GM19238 (cell line): ENCODE results near the gene RFC4.
A peak's percentile ranks its signal among the peaks of the same experiment; 100 is the strongest.
"Not testable (repeated sequence)": the region's sequence is repeated elsewhere in the genome, so short reads cannot be mapped to it uniquely, and the experiment has no call there.

Experiments
- DNase-seq: peaks from one replicate; pipeline ENCODE4 v3.0.0; 2011; ENCODE audit warnings: low spot score; ENCODE audit not compliant: insufficient read length

RFC4 gene, protein sequence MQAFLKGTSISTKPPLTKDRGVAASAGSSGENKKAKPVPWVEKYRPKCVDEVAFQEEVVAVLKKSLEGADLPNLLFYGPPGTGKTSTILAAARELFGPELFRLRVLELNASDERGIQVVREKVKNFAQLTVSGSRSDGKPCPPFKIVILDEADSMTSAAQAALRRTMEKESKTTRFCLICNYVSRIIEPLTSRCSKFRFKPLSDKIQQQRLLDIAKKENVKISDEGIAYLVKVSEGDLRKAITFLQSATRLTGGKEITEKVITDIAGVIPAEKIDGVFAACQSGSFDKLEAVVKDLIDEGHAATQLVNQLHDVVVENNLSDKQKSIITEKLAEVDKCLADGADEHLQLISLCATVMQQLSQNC

DNA sequence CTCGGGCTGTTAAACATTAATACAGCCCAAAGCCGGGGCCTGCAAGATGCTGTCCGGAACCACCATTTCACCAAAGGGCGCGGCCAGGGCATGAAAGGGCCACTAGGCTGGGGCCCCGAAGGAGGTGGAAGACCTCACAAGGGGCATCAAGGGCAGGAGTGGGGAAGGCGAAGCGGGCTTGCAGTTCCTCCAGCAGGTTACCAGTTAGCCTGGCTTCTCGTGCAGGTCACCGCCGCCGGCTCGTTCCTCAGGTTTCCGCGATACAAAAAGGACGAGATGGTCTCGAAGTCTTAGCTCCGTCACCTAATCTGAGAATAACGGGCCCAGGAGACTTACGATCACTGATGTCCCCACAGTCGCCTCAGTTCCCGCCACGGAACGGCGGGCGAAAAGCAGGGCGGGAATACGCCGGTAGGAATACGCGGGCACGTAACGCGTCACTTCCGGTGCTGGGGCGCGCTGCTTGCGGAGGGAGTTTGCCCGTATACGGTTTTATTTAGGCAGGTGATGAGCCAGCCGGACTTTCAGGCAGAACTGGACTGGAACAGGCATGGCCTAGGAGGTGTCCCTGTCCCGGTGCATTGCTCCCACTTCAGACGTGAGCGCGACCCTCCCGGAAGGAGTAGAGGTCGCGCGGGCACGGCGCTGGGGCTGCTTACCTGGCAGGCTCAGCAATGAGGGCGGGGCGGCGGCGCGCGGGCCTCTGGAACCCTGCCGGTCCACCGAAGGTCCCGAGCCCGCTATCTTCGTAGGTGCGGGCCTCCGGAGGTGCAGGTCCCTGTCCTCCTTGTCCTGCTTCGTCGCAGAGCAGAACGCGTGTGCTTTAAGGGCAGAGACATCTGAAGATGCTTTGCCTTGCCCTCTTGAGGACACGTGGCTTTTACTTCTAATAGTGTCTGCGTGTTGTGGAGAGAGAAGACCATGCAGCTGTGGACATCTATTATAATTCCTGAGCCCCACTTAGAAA lies at the start of gene RFC4:
RFC4 (minus strand) TSS at position 394 of the 967 bp plus-strand sequence. CDS start 1,769 bp downstream, outside the sequence.
- peak; percentile 67 for DNase-seq

DNA sequence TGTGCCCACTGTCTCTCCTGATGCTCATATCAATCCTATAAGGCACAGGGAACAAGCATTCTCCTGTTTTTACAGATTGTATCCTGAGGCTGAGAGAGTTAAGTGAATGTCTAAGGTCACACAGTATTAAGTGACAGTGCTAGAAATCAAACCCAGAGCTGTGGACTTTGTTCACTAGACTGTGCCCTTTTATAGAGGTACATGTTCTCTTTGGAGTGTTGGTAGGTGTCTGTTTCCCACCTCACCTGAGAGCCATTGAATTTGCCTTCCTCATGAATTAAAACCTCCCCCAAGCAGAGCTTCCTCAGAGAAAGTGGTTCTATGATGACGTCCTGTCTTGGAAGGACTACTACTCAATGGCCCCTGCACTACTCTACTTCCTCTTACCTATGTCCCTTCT lies 48.7 kb upstream of the RFC4 start:
- DNase-seq: no peak

DNA sequence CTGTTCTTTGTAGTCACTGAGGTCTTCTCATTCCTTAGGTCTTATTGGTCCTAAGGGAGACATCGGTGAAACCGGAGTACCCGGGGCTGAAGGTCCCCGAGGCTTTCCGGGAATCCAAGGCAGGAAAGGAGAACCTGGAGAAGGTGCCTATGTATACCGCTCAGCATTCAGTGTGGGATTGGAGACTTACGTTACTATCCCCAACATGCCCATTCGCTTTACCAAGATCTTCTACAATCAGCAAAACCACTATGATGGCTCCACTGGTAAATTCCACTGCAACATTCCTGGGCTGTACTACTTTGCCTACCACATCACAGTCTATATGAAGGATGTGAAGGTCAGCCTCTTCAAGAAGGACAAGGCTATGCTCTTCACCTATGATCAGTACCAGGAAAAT lies 47.9 kb upstream of the RFC4 start:
- no peak for DNase-seq

DNA sequence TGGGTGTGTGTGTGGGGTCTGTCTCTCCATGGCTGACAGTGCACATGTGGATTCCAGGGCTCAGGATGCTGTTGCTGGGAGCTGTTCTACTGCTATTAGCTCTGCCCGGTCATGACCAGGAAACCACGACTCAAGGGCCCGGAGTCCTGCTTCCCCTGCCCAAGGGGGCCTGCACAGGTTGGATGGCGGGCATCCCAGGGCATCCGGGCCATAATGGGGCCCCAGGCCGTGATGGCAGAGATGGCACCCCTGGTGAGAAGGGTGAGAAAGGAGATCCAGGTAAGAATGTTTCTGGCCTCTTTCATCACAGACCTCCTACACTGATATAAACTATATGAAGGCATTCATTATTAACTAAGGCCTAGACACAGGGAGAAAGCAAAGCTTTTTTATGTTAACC lies 46.7 kb upstream of the RFC4 start:
- DNase-seq: no peak

DNA sequence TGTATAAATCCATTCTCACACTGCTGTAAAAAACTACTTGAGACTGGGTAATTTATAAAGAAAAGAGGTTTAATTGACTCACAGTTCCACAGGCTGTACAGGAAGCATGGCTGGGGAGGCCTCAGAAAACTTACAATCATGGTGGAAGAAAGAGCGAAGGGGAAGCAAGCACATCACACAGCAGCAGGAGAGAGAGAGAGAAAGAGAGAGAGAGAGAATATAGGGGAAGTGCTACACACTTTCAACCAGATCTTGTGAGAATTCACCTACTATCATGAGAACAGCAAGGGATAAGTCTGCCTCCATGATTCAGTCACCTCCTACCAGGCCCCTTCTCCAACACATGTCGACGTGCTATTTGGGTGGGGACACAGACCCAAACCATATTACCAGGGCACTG lies 45.6 kb upstream of the RFC4 start:
- DNase-seq: not testable (repeated sequence)

DNA sequence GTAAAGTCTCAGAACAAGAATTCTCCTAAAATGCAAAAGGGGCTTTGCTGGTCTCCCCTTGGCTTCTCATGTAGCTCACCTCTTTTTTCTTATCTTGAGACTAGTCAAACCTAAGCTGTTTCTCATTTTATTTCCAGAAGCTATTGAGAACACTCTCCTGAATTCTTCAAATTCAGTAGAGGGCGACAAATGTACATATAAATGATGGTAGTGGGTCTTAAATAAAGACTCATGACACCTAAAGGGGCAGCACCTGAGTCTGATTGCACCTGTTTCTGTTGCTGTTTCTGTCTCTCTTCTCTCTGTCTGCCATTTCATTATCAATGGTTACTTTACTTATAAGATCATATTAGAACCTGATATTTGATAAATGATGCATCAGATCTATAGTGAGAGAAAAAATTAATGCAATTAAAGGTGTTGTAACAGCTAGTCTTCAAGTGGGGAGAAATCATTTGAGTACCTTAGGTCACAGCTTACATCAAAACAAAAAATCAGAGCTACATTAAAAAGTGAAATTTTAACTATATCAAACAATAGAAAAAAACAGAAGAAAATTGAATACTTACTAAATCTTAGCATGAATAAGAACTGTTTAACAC lies 43.2 kb upstream of the RFC4 start:
- peak; percentile 30 for DNase-seq

DNA sequence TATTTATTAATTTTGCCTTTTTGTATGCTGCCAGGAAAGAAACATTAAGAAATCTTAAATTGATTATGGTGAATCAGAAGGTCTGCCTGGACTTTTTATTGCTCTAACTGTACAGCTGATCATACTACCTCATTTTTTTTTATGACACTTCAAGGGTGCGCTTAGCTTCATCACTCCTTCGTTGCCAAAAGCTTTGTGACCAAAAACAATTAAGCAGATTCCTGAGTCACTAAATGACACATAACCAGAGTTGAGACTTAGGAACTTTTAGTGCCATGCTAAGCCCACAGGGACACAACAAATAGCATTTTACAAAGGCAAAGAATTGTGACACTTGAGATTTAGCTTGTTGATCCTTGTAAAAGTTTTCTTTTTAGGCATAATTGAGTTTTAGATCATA lies 41.2 kb upstream of the RFC4 start:
- no peak for DNase-seq

DNA sequence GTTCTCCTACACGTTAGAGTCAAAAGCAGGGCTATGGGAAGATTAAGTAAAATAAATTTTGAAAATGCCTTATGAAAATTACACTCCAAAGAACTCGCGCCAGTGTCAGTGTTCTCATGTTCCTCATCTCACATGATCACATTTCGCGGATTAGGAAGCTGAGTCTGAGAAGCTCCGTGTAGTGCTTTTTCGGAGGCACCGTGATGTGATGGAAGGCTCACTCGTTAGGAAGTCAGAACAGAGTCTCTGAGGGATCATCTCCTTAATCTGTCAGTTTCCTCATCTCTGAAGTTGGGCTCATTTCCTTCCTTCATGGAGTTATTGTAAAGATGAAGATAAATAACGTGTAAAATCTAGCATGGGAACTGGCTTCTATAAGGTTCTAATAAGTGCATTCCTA lies 39.5 kb upstream of the RFC4 start:
- DNase-seq: no peak

DNA sequence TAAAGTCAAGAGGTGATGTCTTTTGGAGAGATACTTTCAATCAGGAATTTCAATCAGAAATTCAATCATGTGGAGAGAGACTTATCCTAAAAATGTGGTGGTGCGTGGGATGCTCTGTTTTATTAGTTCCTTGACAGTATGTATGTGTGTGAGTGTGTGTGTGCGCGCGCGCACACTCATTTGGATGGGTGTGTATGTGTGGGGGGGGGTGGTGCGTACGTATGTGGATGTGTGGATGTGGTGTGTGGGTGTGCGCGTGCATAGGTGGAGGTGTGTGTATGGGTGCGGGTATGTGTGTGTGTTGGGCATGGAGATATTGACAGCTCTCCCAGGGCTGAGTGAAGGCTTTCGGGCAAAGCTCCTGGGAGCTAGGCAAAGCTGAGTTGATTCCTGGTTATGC lies 38.6 kb upstream of the RFC4 start:
- no peak for DNase-seq

DNA sequence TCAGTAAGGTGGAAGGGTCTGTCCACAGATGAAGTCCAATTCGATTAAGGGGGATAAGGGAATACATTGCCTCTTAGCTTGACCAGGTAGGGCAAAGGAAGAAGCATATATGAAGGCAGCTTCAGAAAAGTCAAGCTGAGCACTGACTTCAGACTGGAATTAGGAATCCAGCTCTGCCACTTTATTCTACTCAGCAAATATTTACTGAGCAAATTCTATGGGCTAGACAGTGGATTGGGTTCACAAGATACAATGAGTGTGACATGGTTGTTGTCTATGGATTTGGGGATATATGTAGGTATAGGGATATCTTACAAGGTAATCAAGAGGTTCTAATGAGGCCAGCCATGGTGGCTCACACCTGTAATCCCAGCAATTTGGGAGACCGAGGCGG lies 36.8 kb upstream of the RFC4 start:
- DNase-seq: no peak

DNA sequence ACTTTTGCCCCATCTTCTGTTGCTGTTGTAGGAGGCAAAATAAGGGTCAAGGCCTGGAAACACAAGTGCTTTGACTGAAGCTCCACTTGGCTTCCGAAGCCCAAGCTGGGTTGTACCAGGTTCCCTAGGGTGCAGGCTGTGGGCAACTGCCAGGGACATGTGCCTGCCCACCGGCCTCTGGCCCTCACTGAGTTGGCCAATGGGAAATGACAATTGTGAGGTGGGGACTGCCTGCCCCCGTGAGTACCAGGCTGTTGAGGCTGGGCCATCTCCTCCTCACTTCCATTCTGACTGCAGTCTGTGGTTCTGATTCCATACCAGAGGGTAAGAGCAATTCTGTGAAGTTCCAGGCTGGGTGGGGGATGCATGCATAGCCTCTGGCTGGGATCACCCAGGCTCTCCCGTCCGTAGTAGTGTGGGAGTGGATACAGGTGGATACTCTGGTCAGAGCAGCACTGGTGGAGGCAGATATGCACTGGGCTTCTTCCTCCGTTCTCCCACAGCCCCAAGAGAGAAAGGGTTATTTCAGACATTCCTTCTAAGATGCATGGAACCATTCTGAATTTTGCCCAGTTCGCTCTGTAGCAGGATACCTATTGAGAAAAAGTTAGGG lies 36.2 kb upstream of the RFC4 start, which contains the start of gene ADIPOQ:
ADIPOQ (plus strand) TSS at position 285 of the 613 bp plus-strand sequence. CDS start 10,349 bp downstream, outside the sequence.
- DNase-seq: no peak

DNA sequence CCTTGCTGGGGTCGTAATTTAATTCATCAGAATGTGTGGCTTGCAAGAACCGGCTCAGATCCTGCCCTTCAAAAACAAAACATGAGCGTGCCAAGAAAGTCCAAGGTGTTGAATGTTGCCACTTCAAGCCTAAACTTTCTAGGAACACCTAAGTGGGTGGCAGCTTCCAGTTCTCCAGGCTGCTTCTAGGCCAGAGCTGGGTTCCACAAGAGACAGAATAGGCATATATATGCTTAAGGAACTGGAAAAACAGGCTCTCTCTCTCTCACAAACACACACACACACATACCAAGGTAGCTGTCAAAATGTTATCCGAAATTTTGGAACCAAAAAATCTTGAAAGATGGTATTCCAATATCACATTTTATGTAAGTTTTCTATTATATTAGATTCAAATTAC lies 35.3 kb upstream of the RFC4 start:
- no peak for DNase-seq

DNA sequence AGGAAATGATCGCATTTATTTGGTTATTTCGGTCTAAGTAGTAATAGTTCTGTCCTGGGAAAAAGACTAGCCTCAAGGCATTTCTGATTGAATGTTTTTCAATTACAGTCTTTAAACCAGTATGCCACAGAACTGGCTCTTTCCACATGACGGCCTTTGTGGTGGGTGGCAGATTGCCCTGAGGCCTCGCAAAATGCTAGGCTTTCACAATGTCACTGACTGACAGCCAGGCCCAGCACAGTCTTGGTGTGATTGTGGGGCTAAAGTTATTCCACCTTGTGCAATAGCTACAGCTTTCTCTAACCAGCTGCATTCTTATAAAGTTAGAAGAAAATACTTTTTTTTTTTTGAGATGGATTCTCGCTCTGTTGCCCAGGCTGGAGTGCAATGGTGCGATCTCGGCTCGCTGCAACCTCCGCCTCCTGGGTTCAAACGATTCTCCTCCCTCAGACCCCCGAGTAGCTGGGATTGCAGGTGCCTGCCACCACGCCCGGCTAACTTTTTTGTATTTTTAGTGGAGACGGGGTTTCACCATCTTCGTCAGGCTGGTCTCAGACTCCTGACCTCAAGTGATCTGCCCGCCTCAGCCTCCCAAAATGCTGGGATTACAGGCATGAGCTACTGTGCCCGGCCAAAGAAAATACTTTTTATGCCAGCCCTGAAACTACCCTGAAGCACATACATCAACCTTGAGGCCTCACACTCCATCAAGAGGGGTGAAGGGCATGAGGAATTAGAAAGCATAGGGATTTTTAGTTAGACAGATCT lies 33.8 kb upstream of the RFC4 start:
- no peak for DNase-seq

DNA sequence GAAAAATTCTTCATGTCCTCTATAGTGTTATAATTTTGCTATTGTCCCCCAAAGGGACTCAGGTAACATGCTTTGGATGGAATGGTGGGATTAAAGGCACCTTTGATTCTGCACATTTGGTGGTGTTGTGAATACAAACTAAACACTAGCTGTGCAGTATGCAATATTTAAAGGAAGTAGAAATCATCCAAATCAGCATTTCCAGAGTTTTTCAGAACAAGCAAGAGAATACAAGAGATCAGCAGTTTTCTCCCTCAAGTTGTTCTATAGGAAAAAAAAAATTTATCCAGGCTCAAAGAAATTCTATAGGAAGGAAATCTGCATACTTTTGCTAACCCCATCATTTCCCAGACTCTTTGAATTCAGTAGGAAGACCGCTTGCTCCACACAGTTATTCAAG lies 26.0 kb upstream of the RFC4 start:
- no peak for DNase-seq

DNA sequence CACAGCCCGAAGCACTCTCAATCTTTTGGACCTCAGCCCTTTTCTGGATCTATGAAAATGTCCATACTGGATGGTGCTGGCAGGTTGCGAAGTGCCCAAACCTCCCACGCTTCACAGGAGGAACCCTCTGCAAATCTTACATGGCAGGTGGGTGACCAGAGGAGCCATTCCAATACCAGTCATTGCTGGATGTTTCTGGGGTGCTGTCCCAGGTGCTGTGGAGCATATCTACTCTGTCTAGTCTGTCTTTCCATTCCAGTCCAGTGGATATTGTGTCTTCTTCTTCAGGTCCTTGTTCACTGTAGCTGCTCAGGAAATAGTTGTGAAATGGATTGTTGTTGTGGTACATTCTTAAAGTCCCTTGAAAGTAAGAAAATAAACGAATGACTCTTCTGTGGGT lies 25.5 kb upstream of the RFC4 start:
- no peak for DNase-seq

DNA sequence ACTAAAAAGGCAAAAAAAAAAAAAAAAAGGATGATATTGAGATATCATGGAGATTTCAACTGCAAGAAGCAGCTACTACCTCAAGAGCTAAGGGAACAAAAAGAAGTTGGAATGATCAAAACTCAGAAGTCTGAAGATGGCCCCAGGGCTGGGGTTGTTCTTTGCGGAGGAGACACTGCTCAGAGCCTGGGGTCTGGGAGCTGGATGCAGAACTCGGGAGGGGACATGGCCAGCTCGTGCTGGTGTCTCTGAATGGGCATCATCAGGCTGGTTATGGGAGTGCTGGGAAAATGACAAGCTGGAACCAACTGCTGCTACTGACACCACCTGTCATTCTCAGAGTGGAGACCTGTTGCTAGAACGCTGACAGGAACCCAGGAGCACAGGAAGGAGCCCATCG lies 22.1 kb upstream of the RFC4 start:
- DNase-seq: no peak

DNA sequence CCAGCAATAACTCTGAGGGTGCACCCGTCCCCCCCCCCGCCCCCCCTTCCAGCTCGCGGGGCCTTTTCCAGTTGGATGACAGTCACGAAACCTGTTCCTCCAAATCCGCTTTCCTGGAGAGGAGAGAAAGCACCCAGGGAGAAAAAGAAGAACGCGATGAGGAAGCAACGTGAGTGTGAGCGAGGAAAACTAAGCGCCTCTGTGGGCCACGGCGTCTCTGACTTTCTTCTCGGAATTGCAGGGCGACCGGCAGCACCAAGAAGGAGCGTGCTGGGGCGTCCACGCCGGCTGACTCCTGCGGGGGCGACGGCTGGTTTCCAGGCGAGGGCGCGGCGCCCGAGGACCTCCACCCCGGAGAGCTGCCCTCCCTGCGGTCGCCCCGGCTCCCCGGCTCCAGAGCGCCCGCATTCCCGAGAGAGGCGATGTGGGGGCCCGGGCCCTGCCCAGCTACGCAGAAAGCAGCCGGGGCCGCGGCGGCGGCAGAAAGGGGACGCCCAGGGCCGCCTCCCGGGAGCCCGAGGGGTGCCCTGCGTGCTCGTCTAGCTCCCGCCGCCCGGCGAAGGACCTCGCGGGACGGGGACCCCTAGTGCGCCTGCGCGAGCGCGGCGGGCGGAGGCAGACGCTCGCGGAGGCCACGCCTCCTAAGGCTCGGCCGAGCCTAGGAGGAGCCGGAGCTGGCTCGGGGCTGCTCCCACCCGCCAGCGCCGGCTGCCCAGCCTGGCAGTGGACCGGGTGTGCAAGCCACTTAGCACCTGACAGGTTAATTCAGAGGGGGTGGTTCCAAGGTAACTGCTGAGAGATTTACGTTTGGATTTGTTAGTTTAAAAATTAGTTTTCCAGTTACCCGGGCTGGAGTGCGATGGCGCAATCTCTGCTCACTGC lies 20.9 kb upstream of the RFC4 start:
- DNase-seq: peak; percentile 96

DNA sequence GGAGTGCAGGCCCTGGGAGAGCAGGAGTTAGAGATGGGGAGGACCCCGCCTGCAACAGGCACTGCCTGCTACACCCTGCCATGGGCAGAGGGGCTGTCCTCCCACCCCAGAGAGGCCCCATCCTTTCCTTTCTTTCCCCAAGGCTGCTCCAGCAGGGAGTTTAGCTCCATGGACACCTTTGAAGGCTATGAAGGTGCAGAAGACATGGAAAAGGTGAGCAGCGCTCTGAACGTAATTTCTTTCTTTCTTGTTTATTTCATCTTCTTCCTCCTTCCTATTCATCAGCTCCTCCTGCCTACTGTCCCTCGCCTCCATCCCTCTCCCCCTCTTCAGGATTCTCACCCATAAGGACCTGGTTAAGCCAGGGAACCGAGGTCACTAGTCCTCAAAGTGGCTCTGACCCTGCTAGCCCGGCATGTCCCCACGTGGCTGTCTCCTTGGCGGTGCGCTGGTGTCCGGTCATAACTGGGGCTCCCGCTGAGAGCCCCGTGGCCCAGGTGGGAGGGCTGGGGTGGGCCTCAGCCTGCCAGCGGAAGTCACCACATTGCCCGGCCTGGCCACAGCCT lies 20.2 kb upstream of the RFC4 start:
- no peak for DNase-seq

DNA sequence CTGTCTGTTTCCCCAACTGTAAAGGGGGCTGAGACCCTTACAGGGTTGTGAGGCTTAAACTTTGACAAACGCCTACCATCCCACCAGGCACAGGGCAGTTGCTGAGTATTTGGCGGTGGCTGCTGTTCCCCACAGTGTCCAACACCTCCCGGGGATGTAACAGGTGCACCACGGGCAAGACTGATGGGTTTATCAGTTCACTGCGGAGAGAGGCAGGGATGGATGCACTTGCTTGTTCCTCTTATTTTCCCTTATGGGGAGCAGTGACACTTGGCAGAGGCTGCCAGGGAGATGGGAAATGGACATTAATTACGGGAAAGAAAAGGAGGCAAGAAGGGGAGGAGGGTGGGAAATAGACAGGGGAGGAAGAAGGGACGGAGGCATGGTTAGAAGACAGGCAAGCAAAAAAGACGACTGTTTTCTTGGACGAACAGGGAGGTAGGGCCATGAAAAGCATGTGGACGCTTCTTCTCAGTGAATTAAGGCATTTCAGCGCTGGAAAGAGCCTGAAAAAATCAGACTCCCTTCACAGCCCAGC lies 19.7 kb upstream of the RFC4 start:
- DNase-seq: no peak
